CD14-positive monocyte (primary cell): ENCODE data around the gene FAM200B. TPM values are rescaled to one million over a fixed set of nuclear protein-coding genes. Genes with fewer than 3 reads are reported as not detected.
A peak's percentile ranks its signal among the peaks of the same experiment; 100 is the strongest.

Source experiments
- DNase-seq, 3 donors: peaks; one replicate each; pipeline ENCODE4 v3.0.0-alpha.2; 2011 to 2022
- H2AFZ ChIP-seq: 2 replicates; pipeline ENCODE4 v1.6.0; 2012; ENCODE audit warnings: mild to moderate bottlenecking, low read depth, low read length, inconsistent platforms; ENCODE audit not compliant: insufficient read depth, poor library complexity, severe bottlenecking
- H3K27ac ChIP-seq, 2 donors: 1 replicate in 1 of 2; 2 replicates in 1 of 2; pipeline ENCODE4 v1.5.1; 2012 to 2013; ENCODE audit warnings: low read length in 2 of 2, control low read depth in 1 of 2, inconsistent platforms in 1 of 2, low read depth in 1 of 2, mild to moderate bottlenecking in 1 of 2
- H3K27me3 ChIP-seq, 2 donors: one replicate each; pipeline versions ENCODE4 v1.6.0 to v1.6.1; 2011 to 2013; ENCODE audit warnings: low read length in 2 of 2; ENCODE audit not compliant: control insufficient read depth in 2 of 2, insufficient read depth in 2 of 2
- H3K36me3 ChIP-seq, 2 donors: replicated peaks in 1 of 2; 1 replicate in 1 of 2; 2 replicates in 1 of 2; pipeline versions ENCODE4 v1.5.1 to v1.6.1; 2012 to 2013; ENCODE audit warnings: low read length in 2 of 2, control low read depth in 1 of 2, inconsistent platforms in 1 of 2, mild to moderate bottlenecking in 1 of 2; ENCODE audit not compliant: insufficient read depth in 2 of 2, control insufficient read depth in 1 of 2
- H3K4me1 ChIP-seq, 2 donors: 1 replicate in 1 of 2; 2 replicates in 1 of 2; pipeline versions ENCODE4 v1.5.1 to v1.6.1; 2012 to 2013; ENCODE audit warnings: low read length in 2 of 2, control low read depth in 1 of 2, inconsistent platforms in 1 of 2, mild to moderate bottlenecking in 1 of 2, moderate library complexity in 1 of 2; ENCODE audit not compliant: insufficient read depth in 2 of 2, control insufficient read depth in 1 of 2
- H3K4me2 ChIP-seq: replicated peaks from 2 replicates; pipeline ENCODE3; 2012; ENCODE audit warnings: low read length, moderate library complexity, mild to moderate bottlenecking; ENCODE audit not compliant: poor library complexity, severe bottlenecking; ENCODE audit errors: extremely low read depth
- H3K4me3 ChIP-seq, 3 experiments: fragments of 200-600 bp in 1 of 3; sonication (generic) in 1 of 3; replicated peaks in 1 of 3; 1 replicate in 2 of 3; 2 replicates in 1 of 3; pipeline ENCODE4 v1.5.1; 2011 to 2013; ENCODE audit warnings: low read length in 3 of 3, mild to moderate bottlenecking in 3 of 3, control low read depth in 2 of 3, low read depth in 2 of 3, inconsistent platforms in 1 of 3, moderate library complexity in 1 of 3
- H3K79me2 ChIP-seq: 2 replicates; pipeline ENCODE4 v1.6.0; 2012; ENCODE audit warnings: mild to moderate bottlenecking, control low read depth, inconsistent platforms, low read length, moderate library complexity; ENCODE audit not compliant: insufficient read depth
- H3K9ac ChIP-seq: 2 replicates; pipeline ENCODE4 v1.6.0; 2017; ENCODE audit warnings: low read length, mild to moderate bottlenecking; ENCODE audit not compliant: insufficient read depth, poor library complexity, severe bottlenecking
- H3K9me3 ChIP-seq, 2 donors: replicated peaks in 1 of 2; 1 replicate in 1 of 2; 2 replicates in 1 of 2; pipeline versions ENCODE4 v1.5.1 to v1.6.1; 2012 to 2013; ENCODE audit warnings: low read length in 2 of 2, control low read depth in 1 of 2; ENCODE audit not compliant: control insufficient read depth in 1 of 2, insufficient read depth in 1 of 2
- H4K20me1 ChIP-seq: 2 replicates; pipeline ENCODE4 v1.6.0; 2012; ENCODE audit warnings: mild to moderate bottlenecking, low read length, control low read depth, moderate library complexity; ENCODE audit not compliant: insufficient read depth
- H3K27ac Mint-ChIP-seq, 7 donors: one replicate each; pipeline ENCODE4 v1.8.0; 2020; ENCODE audit warnings: mild to moderate bottlenecking in 7 of 7, mixed read lengths in 7 of 7, moderate library complexity in 6 of 7, inconsistent platforms in 2 of 7
- H3K27me3 Mint-ChIP-seq, 3 donors: one replicate each; pipeline ENCODE4 v1.8.0; 2021 to 2022; ENCODE audit warnings: low read depth in 3 of 3, mild to moderate bottlenecking in 3 of 3, mixed read lengths in 3 of 3, moderate library complexity in 3 of 3, inconsistent platforms in 1 of 3
- H3K36me3 Mint-ChIP-seq, 2 donors: one replicate each; pipeline ENCODE4 v1.8.0; 2020; ENCODE audit warnings: mixed read lengths in 2 of 2, inconsistent platforms in 1 of 2, mild to moderate bottlenecking in 1 of 2
- H3K4me1 Mint-ChIP-seq: one replicate; pipeline ENCODE4 v1.8.0; 2020; ENCODE audit warnings: mild to moderate bottlenecking, mixed read lengths
- H3K4me3 Mint-ChIP-seq, 2 donors: one replicate each; pipeline ENCODE4 v1.8.0; 2020; ENCODE audit warnings: mild to moderate bottlenecking in 2 of 2, mixed read lengths in 2 of 2, moderate library complexity in 1 of 2
- H3K9me3 Mint-ChIP-seq, 7 donors: one replicate each; pipeline ENCODE4 v1.8.0; 2020 to 2022; ENCODE audit warnings: mixed read lengths in 7 of 7, mild to moderate bottlenecking in 6 of 7, moderate library complexity in 6 of 7, inconsistent platforms in 2 of 7
- WGBS: methylation state at CpG from one replicate; pipeline ENCODE4 v1.1.5; 2013; ENCODE audit warnings: missing lambda C conversion rate; ENCODE audit not compliant: insufficient coverage; 5-methylcytosine and 5-hydroxymethylcytosine counted together
- intact Hi-C, 2 donors: fragments of 100-400 bp; cut with micrococcal nuclease; formaldehyde crosslinking; loops; one replicate each; pipeline versions ENCODE4 v1.15.0 to v1.15.1; 2023
- polyA plus RNA-seq, 3 donors: library from polyadenylated mRNA; depleted of rRNA in 1 of 3; unstranded in 2 of 3; stranded (reverse) in 1 of 3; fragments of 300-500 nt in 2 of 3; fragments of >200 nt in 1 of 3; fragmentation: Illumina TruSeq in 2 of 3; gene quantifications; 1 replicate in 2 of 3; 2 replicates in 1 of 3; pipeline ENCODE4 v1.2.3, GENCODE V29; 2012 to 2021
- TF ChIP-seq, protein P1 (sequence below): fragments of 200-600 bp; IDR thresholded peaks from one replicate; pipeline ENCODE4 v1.8.0; 2022; ENCODE audit warnings: antibody characterized with exemption, mild to moderate bottlenecking

The FAM200B gene
- polyA plus RNA-seq, 3 donors = 65.7 to 169 (median 151) TPM

GRCh38 chr4:15737255-15737654, 55.6 kb downstream of the FAM200B start:
- peaks cover 79 to 92% of the 10 kb centered on the region in 2 donors for H3K36me3 Mint-ChIP-seq
- H3K4me3 Mint-ChIP-seq = no peak overlapping the region
- H2AFZ ChIP-seq = no peak overlapping the region
- H3K9me3 ChIP-seq = peaks cover 16 to 18% of the 10 kb centered on the region in 2 donors
- H3K9me3 Mint-ChIP-seq = peaks cover 11 to 30% (median 23%) of the 10 kb centered on the region in 7 donors
- H3K27ac ChIP-seq = no peak overlapping the region
- H3K4me1 Mint-ChIP-seq = peaks cover 19% of the 10 kb centered on the region
- no peaks in the 10 kb centered on the region for H3K27me3 ChIP-seq
- H3K4me1 ChIP-seq = peaks cover 0 to 4% of the 10 kb centered on the region in 2 donors
- no peak overlapping the region for H3K4me3 ChIP-seq
- no peak overlapping the region for H3K9ac ChIP-seq
- no peaks in the 10 kb centered on the region for H3K79me2 ChIP-seq
- peaks cover 26% of the 10 kb centered on the region for H4K20me1 ChIP-seq
- no peak overlapping the region for H3K4me2 ChIP-seq
- DNase-seq = no peak
- peak overlapping the region in 2 of 7 donors; percentile 14 to 15 for H3K27ac Mint-ChIP-seq
- no peaks in the 10 kb centered on the region for H3K27me3 Mint-ChIP-seq
- peaks cover 26 to 96% of the 10 kb centered on the region in 2 donors for H3K36me3 ChIP-seq
- 69% methylated on average over 2 of the region's 3 CpGs for WGBS
- TF ChIP-seq, protein P1, sequence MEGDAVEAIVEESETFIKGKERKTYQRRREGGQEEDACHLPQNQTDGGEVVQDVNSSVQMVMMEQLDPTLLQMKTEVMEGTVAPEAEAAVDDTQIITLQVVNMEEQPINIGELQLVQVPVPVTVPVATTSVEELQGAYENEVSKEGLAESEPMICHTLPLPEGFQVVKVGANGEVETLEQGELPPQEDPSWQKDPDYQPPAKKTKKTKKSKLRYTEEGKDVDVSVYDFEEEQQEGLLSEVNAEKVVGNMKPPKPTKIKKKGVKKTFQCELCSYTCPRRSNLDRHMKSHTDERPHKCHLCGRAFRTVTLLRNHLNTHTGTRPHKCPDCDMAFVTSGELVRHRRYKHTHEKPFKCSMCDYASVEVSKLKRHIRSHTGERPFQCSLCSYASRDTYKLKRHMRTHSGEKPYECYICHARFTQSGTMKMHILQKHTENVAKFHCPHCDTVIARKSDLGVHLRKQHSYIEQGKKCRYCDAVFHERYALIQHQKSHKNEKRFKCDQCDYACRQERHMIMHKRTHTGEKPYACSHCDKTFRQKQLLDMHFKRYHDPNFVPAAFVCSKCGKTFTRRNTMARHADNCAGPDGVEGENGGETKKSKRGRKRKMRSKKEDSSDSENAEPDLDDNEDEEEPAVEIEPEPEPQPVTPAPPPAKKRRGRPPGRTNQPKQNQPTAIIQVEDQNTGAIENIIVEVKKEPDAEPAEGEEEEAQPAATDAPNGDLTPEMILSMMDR = no peak
- intact Hi-C loops = no loop called here

DNA sequence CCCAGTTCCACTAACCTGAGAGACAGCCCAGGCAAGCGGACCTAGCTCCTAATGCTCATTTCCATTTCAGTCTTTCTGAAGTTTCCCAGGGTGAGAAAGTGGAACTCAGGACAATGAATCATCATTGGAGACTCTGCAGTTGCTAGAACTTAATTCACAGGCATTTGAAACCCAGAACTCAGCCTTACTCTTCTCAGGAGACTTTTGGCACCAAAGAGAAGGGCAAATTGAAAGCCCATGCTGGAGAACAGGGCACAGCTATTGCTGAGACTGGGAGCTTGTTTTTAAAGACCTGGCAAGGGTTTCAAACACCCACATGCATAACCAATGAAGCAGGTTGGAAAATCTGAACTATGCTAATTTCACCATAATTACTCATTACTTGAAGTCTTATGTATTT, 57.2 kb downstream of the FAM200B start:
- Mint-ChIP-seq H3K4me1 (peaks cover 19% of the 10 kb centered on the region), H3K4me3 (no peak overlapping the region), H3K9me3 (peaks cover 7 to 25% (median 15%) of the 10 kb centered on the region in 7 donors), H3K36me3 (peaks cover 75 to 87% of the 10 kb centered on the region in 2 donors), H3K27me3 (no peaks in the 10 kb centered on the region), H3K27ac (peak overlapping the region in 4 of 7 donors; percentile 22 to 57 (median 34))
- intact Hi-C loops = no loop called here
- peaks cover 20 to 83% of the 10 kb centered on the region in 2 donors for H3K36me3 ChIP-seq
- no peak overlapping the region for H3K9ac ChIP-seq
- H3K4me2 ChIP-seq = no peak overlapping the region
- H3K27me3 ChIP-seq = no peaks in the 10 kb centered on the region
- peak overlapping the region in 1 of 2 donors; percentile 39 for H3K27ac ChIP-seq
- H3K9me3 ChIP-seq = peaks cover 15 to 16% of the 10 kb centered on the region in 2 donors
- peak in 1 of 3 donors; percentile 39 for DNase-seq
- no peak overlapping the region for H3K4me3 ChIP-seq
- TF ChIP-seq, protein P1 = no peak
- H3K79me2 ChIP-seq = no peaks in the 10 kb centered on the region
- 83% methylated on average over 1 of the region's 1 CpG for WGBS
- no peak overlapping the region for H2AFZ ChIP-seq
- no peaks in the 10 kb centered on the region for H3K4me1 ChIP-seq
- peaks cover 22% of the 10 kb centered on the region for H4K20me1 ChIP-seq

Other genes with a start within 250 kb of the FAM200B start
- gene CC2D2A, start 211.9 kb upstream of the FAM200B start, polyA plus RNA-seq = 1 to 10 TPM; 1.7 to 2.5 (median 1.9) TPM
- 100 to 1,000 TPM; 172 to 518 (median 484) TPM for gene FBXL5, start 26.5 kb upstream of the FAM200B start, polyA plus RNA-seq
- gene BST1, start 21.2 kb downstream of the FAM200B start, polyA plus RNA-seq = 100 to 1,000 TPM; 140 to 297 (median 266) TPM
- gene CD38, start 96.5 kb downstream of the FAM200B start, polyA plus RNA-seq = 1 to 10 TPM; 2.3 to 4.4 (median 3.0) TPM